Measurements from ENCODE around the gene CXXC1. TPM values are rescaled to one million over a fixed set of nuclear protein-coding genes. Genes with fewer than 3 reads are reported as not detected.

The CXXC1 gene
- polyA plus RNA-seq, 1 donor (not counting 4 experiments of a cell fraction or from before 2014, with no cell fraction given), result 33.6 TPM

DNA sequence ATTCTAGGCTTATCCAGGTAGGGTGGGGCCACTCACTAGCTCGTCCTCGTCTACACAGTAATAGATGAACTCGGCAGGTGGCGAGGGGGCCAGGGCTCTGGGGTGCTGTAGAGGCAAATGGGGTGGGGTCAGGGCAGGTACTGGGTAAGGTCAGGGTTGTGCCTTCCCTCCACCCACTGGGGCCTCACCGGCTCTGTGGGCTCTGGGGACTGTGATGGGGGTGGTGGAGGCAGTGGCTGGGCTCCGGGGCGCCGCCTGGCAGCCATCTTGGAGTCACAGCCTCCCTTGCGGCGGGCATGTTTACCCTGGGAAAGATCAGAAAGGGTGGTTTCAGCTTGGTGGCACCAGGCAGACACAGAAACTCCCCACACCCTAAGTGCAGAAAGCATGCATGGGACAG is 12.6 kb downstream of the CXXC1 start:
- Histone ChIP-seq H3K9me1 (ENCODE audit: control insufficient read depth, extremely low read depth, insufficient read depth, low read length) (peaks cover 3% of the 10 kb centered on the region), H3K4me1 (ENCODE audit: control insufficient read depth, extremely low read depth, insufficient read depth, low read length) (peaks cover 25% of the 10 kb centered on the region), H3K36me3 (ENCODE audit: control insufficient read depth in 2 of 2, extremely low read depth in 1 of 2, insufficient read depth in 2 of 2, low read length in 2 of 2) (peaks cover 58 to 69% of the 10 kb centered on the region in 2 experiments), H3K27ac (ENCODE audit: control insufficient read depth, insufficient read depth, low read length) (no peak overlapping the region), H3K79me2 (ENCODE audit: control insufficient read depth, insufficient read depth, low read length) (peaks cover 38% of the 10 kb centered on the region), H3K9me3 (ENCODE audit: control insufficient read depth, low read depth, low read length) (no peaks in the 10 kb centered on the region), H3K9ac (ENCODE audit: control insufficient read depth, extremely low read depth, insufficient read depth, low read length) (no peak overlapping the region), H3K27me3 (ENCODE audit: control insufficient read depth, extremely low read depth, insufficient read depth, low read length) (no peaks in the 10 kb centered on the region), H3K4me3 (ENCODE audit: control insufficient read depth in 2 of 3, extremely low read depth in 1 of 3, insufficient read depth in 2 of 3, low read depth in 1 of 3, low read length in 3 of 3) (no peak overlapping the region), H3K4me2 (ENCODE audit: control insufficient read depth, extremely low read depth, insufficient read depth, low read depth, low read length) (no peak overlapping the region), H2AFZ (ENCODE audit: control insufficient read depth, low read length) (no peak overlapping the region), H4K20me1 (ENCODE audit: control insufficient read depth, extremely low read depth, insufficient read depth, low read length) (no peaks in the 10 kb centered on the region)
- DNase-seq (ENCODE audit: low read depth, low spot score) (no peak), FAIRE-seq (no peak)
- TF ChIP-seq, protein P1, sequence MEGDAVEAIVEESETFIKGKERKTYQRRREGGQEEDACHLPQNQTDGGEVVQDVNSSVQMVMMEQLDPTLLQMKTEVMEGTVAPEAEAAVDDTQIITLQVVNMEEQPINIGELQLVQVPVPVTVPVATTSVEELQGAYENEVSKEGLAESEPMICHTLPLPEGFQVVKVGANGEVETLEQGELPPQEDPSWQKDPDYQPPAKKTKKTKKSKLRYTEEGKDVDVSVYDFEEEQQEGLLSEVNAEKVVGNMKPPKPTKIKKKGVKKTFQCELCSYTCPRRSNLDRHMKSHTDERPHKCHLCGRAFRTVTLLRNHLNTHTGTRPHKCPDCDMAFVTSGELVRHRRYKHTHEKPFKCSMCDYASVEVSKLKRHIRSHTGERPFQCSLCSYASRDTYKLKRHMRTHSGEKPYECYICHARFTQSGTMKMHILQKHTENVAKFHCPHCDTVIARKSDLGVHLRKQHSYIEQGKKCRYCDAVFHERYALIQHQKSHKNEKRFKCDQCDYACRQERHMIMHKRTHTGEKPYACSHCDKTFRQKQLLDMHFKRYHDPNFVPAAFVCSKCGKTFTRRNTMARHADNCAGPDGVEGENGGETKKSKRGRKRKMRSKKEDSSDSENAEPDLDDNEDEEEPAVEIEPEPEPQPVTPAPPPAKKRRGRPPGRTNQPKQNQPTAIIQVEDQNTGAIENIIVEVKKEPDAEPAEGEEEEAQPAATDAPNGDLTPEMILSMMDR (optimal IDR thresholded peaks at IDR 0.05 in 1 of 3, IDR thresholded peaks at IDR 0.05 in 1 of 3, conservative IDR thresholded peaks at IDR 0.05 in 1 of 3; ENCODE audit: extremely low read depth in 1 of 3, insufficient read depth in 2 of 3, low read length in 3 of 3), result no peak
- TF ChIP-seq EZH2 (IDR thresholded peaks at IDR 0.05; ENCODE audit: low read length), result no peak
- dilution Hi-C loops (cut with MboI; ENCODE audit: extremely low pct_ligation_motif_present, low sequenced_read_pairs), result no loop called here

DNA sequence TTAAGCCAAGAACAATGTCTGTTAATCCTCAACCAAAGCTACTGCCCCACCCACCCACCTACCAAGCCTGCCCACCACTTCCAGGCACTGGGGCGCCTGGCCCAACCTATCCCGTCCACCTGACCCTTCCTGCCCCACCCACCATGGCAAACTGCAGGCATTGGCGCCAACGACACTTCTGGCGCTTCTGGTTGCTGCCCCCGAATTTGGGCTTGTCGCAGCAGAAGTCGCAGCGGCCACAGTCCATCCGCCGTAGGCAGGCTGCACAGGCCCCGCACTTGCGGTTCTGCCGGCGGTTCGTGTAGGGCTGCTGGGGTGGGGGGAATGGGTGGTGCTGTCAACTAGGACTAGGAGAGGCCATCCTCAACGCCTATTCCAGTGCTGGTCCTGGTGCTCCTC is 13.4 kb downstream of the CXXC1 start:
- peaks cover 61 to 70% of the 10 kb centered on the region in 2 experiments for H3K36me3 ChIP-seq (ENCODE audit: control insufficient read depth in 2 of 2, extremely low read depth in 1 of 2, insufficient read depth in 2 of 2, low read length in 2 of 2)

More for the DNA sequence above, 13.4 kb downstream of the CXXC1 start:
- TF ChIP-seq, protein P1 (optimal IDR thresholded peaks at IDR 0.05 in 1 of 3, IDR thresholded peaks at IDR 0.05 in 1 of 3, conservative IDR thresholded peaks at IDR 0.05 in 1 of 3; ENCODE audit: extremely low read depth in 1 of 3, insufficient read depth in 2 of 3, low read length in 3 of 3), result no peak
- TF ChIP-seq EZH2 (IDR thresholded peaks at IDR 0.05; ENCODE audit: low read length), result no peak
- Histone ChIP-seq H3K4me2 (ENCODE audit: control insufficient read depth, extremely low read depth, insufficient read depth, low read depth, low read length) (no peak overlapping the region), H3K9me3 (ENCODE audit: control insufficient read depth, low read depth, low read length) (no peaks in the 10 kb centered on the region), H3K9me1 (ENCODE audit: control insufficient read depth, extremely low read depth, insufficient read depth, low read length) (no peaks in the 10 kb centered on the region), H3K27ac (ENCODE audit: control insufficient read depth, insufficient read depth, low read length) (no peak overlapping the region), H3K4me1 (ENCODE audit: control insufficient read depth, extremely low read depth, insufficient read depth, low read length) (peaks cover 16% of the 10 kb centered on the region), H3K4me3 (ENCODE audit: control insufficient read depth in 2 of 3, extremely low read depth in 1 of 3, insufficient read depth in 2 of 3, low read depth in 1 of 3, low read length in 3 of 3) (no peak overlapping the region), H2AFZ (ENCODE audit: control insufficient read depth, low read length) (no peak overlapping the region), H3K79me2 (ENCODE audit: control insufficient read depth, insufficient read depth, low read length) (peaks cover 29% of the 10 kb centered on the region), H4K20me1 (ENCODE audit: control insufficient read depth, extremely low read depth, insufficient read depth, low read length) (no peaks in the 10 kb centered on the region), H3K27me3 (ENCODE audit: control insufficient read depth, extremely low read depth, insufficient read depth, low read length) (no peaks in the 10 kb centered on the region), H3K9ac (ENCODE audit: control insufficient read depth, extremely low read depth, insufficient read depth, low read length) (no peak overlapping the region)
- dilution Hi-C loops (cut with MboI; ENCODE audit: extremely low pct_ligation_motif_present, low sequenced_read_pairs), result no loop called here
- DNase-seq (ENCODE audit: low read depth, low spot score), result no peak
- no peak for FAIRE-seq

Data from keratinocyte (primary cell).